ENCODE measurements around the gene KLHL21.
"Not testable (repeated sequence)": the region's sequence is repeated elsewhere in the genome, so short reads cannot be mapped to it uniquely, and the experiment has no call there.

Gene KLHL21

GRCh38 chr1:6602669-6603237, at the start of gene KLHL21:
TSS of gene KLHL21 (minus strand) at chr1:6602869. CDS start at chr1:6602817, 52 bp downstream.
- peak within 1 kb of the TSS; percentile 98 to 99 for H3K4me3 ChIP-seq (replicated peaks in 1 of 2; ENCODE audit: low read depth in 2 of 2, low read length in 2 of 2)
- TF ChIP-seq, protein P1, sequence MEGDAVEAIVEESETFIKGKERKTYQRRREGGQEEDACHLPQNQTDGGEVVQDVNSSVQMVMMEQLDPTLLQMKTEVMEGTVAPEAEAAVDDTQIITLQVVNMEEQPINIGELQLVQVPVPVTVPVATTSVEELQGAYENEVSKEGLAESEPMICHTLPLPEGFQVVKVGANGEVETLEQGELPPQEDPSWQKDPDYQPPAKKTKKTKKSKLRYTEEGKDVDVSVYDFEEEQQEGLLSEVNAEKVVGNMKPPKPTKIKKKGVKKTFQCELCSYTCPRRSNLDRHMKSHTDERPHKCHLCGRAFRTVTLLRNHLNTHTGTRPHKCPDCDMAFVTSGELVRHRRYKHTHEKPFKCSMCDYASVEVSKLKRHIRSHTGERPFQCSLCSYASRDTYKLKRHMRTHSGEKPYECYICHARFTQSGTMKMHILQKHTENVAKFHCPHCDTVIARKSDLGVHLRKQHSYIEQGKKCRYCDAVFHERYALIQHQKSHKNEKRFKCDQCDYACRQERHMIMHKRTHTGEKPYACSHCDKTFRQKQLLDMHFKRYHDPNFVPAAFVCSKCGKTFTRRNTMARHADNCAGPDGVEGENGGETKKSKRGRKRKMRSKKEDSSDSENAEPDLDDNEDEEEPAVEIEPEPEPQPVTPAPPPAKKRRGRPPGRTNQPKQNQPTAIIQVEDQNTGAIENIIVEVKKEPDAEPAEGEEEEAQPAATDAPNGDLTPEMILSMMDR (IDR thresholded peaks at IDR 0.05; ENCODE audit: low read depth, low read length), result no peak
- DNase-seq (ENCODE audit: low read depth in 2 of 2), result peak; percentile 88 to 93

DNA sequence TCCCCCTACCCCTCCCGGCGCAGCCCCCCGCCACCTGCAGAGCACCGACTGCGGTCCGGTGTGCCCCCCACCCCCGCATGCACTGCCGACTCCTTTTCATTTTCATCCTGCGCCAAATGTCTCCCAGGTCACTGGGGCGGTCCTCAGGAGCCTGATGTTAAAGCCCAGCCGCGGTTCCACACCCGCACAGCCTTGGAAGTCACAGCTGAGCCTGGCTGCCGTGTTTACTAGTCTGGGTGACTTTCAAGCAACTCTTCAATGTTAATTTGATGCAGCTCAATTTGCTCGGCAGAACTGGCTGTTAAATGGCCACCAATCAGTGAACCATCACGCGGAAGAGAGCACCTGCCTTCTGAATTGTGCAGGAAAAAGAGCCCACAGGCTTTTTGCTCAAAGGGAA, 49.2 kb upstream of the KLHL21 start:
- no peak overlapping the region for H3K4me3 ChIP-seq (replicated peaks in 1 of 2; ENCODE audit: low read depth in 2 of 2, low read length in 2 of 2)
- DNase-seq (ENCODE audit: low read depth in 2 of 2), result no peak
- TF ChIP-seq, protein P1 (IDR thresholded peaks at IDR 0.05; ENCODE audit: low read depth, low read length), result no peak

DNA sequence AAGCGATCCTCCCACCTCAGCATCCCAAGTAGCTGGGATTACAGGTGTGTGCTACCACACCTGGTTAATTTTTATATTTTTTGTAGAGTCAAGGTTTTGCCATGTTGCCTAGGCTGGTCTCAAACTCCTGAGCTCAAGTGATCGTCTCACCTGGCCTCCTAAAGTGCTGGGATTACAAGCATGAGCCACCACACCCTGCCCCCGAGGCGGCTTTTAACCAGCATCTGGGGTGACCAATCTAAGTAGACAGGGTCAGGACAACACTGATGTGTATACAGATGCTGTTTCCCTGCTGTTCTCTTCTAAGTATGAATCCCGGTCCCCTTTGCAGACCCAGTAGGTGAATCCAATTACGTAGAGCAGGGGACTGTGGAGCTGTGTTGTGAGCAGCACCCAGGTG, 45.9 kb upstream of the KLHL21 start:
- DNase-seq (ENCODE audit: low read depth in 2 of 2), result no peak
- no peak overlapping the region for H3K4me3 ChIP-seq (replicated peaks in 1 of 2; ENCODE audit: low read depth in 2 of 2, low read length in 2 of 2)
- TF ChIP-seq, protein P1 (IDR thresholded peaks at IDR 0.05; ENCODE audit: low read depth, low read length), result no peak

- TF ChIP-seq, protein P1 (IDR thresholded peaks at IDR 0.05; ENCODE audit: low read depth, low read length), result peak; percentile 65
- DNase-seq (ENCODE audit: low read depth in 2 of 2), result peak; percentile 71 to 76
- no peak overlapping the region for H3K4me3 ChIP-seq (replicated peaks in 1 of 2; ENCODE audit: low read depth in 2 of 2, low read length in 2 of 2)
Observed at GRCh38 chr1:6646499-6647148, 44.0 kb upstream of the KLHL21 start.

DNA sequence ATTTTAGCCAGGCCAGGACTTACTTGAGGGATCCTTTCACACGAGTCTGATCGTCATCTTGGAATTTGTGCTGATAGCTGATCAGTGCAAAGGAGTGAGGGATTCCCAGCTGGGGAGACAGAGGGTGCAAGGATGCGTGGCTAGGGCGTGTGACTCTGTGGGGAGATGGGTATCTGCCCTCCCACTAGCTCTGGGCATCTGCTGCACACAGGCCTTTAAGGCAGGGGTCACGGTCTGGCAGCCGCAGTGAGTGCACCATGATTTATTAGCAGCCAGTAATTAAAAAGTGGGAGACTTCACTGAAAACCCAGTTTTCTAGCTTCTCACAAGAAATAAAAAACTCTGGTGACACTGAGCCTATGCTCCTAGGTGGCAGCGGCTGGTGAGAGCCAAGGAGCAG, 42.3 kb upstream of the KLHL21 start:
- TF ChIP-seq, protein P1 (IDR thresholded peaks at IDR 0.05; ENCODE audit: low read depth, low read length), result no peak
- H3K4me3 ChIP-seq (replicated peaks in 1 of 2; ENCODE audit: low read depth in 2 of 2, low read length in 2 of 2), result no peak overlapping the region
- no peak for DNase-seq (ENCODE audit: low read depth in 2 of 2)

GRCh38 chr1:6640867-6641266, 38.2 kb upstream of the KLHL21 start:
- DNase-seq (ENCODE audit: low read depth in 2 of 2); H3K4me3 ChIP-seq (replicated peaks in 1 of 2; ENCODE audit: low read depth in 2 of 2, low read length in 2 of 2): not testable (repeated sequence)

DNA sequence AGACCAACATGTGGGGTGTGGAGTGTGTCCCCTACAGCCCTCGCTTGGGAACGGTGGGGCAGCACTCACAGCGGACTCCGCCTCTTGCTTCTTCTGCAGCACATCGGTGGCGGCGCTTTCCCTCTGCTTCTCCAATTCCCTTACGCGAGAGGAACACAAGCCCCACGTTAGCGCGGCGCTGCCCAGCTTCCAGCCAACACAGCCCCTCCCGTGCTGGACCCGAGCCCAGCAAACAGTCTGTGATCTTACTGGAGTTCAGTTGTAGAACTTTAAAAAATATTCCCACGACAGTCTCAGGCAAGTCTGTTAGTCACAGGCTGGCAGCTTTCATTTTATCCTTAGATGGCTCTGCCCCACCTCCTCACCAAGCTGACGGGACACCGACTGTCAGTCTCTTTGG, 35.6 kb upstream of the KLHL21 start:
- DNase-seq (ENCODE audit: low read depth in 2 of 2), result peak; percentile 47 to 81
- TF ChIP-seq, protein P1 (IDR thresholded peaks at IDR 0.05; ENCODE audit: low read depth, low read length), result no peak

More for the DNA sequence above, 35.6 kb upstream of the KLHL21 start:
- H3K4me3 ChIP-seq (replicated peaks in 1 of 2; ENCODE audit: low read depth in 2 of 2, low read length in 2 of 2), result no peak overlapping the region

Measured in cardiac fibroblast (primary cell).